Gastroesophageal sphincter (tissue), 4 donors: ENCODE results near the gene KCNQ1OT1. TPM values are rescaled to one million over a fixed set of nuclear protein-coding genes. Genes with fewer than 3 reads are reported as not detected.

Experiments used
- ATAC-seq: fragments of 150-250 bp; one replicate; pipeline ENCODE4 v1.9.1; 2016; ENCODE audit warnings: mild to moderate bottlenecking, moderate library complexity
- H3K27ac ChIP-seq, 4 donors: fragments of 200-600 bp; sonication (generic) in 3 of 4; 1 replicate in 3 of 4; 2 replicates in 1 of 4; pipeline ENCODE4 v1.5.1; 2016 to 2019
- H3K27me3 ChIP-seq: fragments of 200-600 bp; sonication (generic); one replicate; pipeline ENCODE4 v1.5.1; 2019
- H3K36me3 ChIP-seq, 2 donors: fragments of 200-600 bp; sonication (generic); one replicate each; pipeline ENCODE4 v1.5.1; 2019; ENCODE audit warnings: control low read depth in 1 of 2
- H3K4me1 ChIP-seq, 3 donors: fragments of 200-600 bp; sonication (generic); 1 replicate in 2 of 3; 2 replicates in 1 of 3; pipeline ENCODE4 v1.5.1; 2016 to 2019; ENCODE audit warnings: control low read depth in 2 of 3
- H3K4me3 ChIP-seq, 2 donors: fragments of 200-600 bp; sonication (generic); one replicate each; pipeline ENCODE4 v1.5.1; 2019; ENCODE audit warnings: mild to moderate bottlenecking in 1 of 2, moderate library complexity in 1 of 2
- H3K9me3 ChIP-seq, 3 donors: fragments of 200-600 bp; sonication (generic); one replicate each; pipeline ENCODE4 v1.5.1; 2017 to 2019; ENCODE audit warnings: control low read depth in 2 of 3
- CTCF ChIP-seq, 4 experiments: fragments of 200-600 bp in 2 of 4; fragments of 450-650 bp in 2 of 4; sonication (generic) in 1 of 4; IDR thresholded peaks; one replicate each; pipeline ENCODE4 v1.5.1; 2017 to 2019; ENCODE audit warnings: antibody characterized with exemption in 4 of 4, mild to moderate bottlenecking in 2 of 4, moderate library complexity in 2 of 4
- EP300 ChIP-seq: sonication (generic); formaldehyde crosslinking; IDR thresholded peaks from one replicate; pipeline ENCODE4 v1.6.1; 2017; ENCODE audit warnings: antibody characterized with exemption, mild to moderate bottlenecking
- POLR2A ChIP-seq, 2 donors: fragments of 450-650 bp; IDR thresholded peaks; one replicate each; pipeline ENCODE4 v1.6.1; 2017; ENCODE audit warnings: antibody characterized with exemption in 2 of 2, mild to moderate bottlenecking in 2 of 2, moderate library complexity in 1 of 2
- POLR2AphosphoS5 ChIP-seq: sonication (generic); formaldehyde crosslinking; IDR thresholded peaks from one replicate; pipeline ENCODE4 v1.6.1; 2017; ENCODE audit warnings: antibody characterized with exemption
- WGBS, 2 donors: methylation state at CpG; one replicate each; pipeline ENCODE4 v1.1.5; 2018; ENCODE audit warnings: low coverage in 1 of 2; 5-methylcytosine and 5-hydroxymethylcytosine counted together
- total RNA-seq, 4 donors: library from RNA; depleted of rRNA; stranded (reverse); fragments of >200 nt; gene quantifications; one replicate each; pipeline ENCODE4 v1.1.0, GENCODE V29; 2016

The KCNQ1OT1 gene
- total RNA-seq, 4 donors from 2014 or later: 0.52 to 3.3 (median 1.4) TPM

- Histone ChIP-seq H3K36me3 (no peaks in the 10 kb centered on the region), H3K27ac (no peak overlapping the region), H3K4me3 (no peak overlapping the region), H3K4me1 (no peaks in the 10 kb centered on the region), H3K27me3 (no peaks in the 10 kb centered on the region), H3K9me3 (peaks cover 0 to 83% (median 0%) of the 10 kb centered on the region in 3 donors)
- WGBS, 2 donors: 80 to 100% methylated on average over 1 of the region's 1 CpG
- no peak for TF ChIP-seq POLR2A (IDR thresholded peaks at IDR 0.05)
- no peak for TF ChIP-seq POLR2AphosphoS5
- no peak for TF ChIP-seq EP300
- TF ChIP-seq CTCF (IDR thresholded peaks at IDR 0.05): no peak
- no peak for ATAC-seq
These were observed 46.6 kb downstream of the KCNQ1OT1 start for GRCh38 chr11:2653198-2653551.

GRCh38 chr11:2652333-2653197 lies 47.2 kb downstream of the KCNQ1OT1 start:
- no peak for ATAC-seq
- Histone ChIP-seq H3K36me3 (no peaks in the 10 kb centered on the region), H3K27ac (no peak overlapping the region), H3K9me3 (peaks cover 0 to 89% (median 0%) of the 10 kb centered on the region in 3 donors), H3K27me3 (no peaks in the 10 kb centered on the region), H3K4me1 (no peaks in the 10 kb centered on the region), H3K4me3 (no peak overlapping the region)
- TF ChIP-seq EP300 (no peak), POLR2AphosphoS5 (no peak), CTCF (IDR thresholded peaks at IDR 0.05) (no peak), POLR2A (IDR thresholded peaks at IDR 0.05) (no peak)
- WGBS, 2 donors: 69 to 72% methylated on average over 7 to 10 of the region's 11 CpGs

- no peak overlapping the region for H3K27ac ChIP-seq
- H3K4me3 ChIP-seq: no peak overlapping the region
- no peaks in the 10 kb centered on the region for H3K4me1 ChIP-seq
- H3K27me3 ChIP-seq: no peaks in the 10 kb centered on the region
- no peaks in the 10 kb centered on the region for H3K36me3 ChIP-seq
- no peak for ATAC-seq
- 78% methylated on average over 2 of the region's 7 CpGs; no CpG with 5 or more reads in 1 of the 2 donors for WGBS, 2 donors
- peaks cover 0 to 95% (median 0%) of the 10 kb centered on the region in 3 donors for H3K9me3 ChIP-seq
- no peak for TF ChIP-seq POLR2A (IDR thresholded peaks at IDR 0.05)
- TF ChIP-seq POLR2AphosphoS5: no peak
- no peak for TF ChIP-seq CTCF (IDR thresholded peaks at IDR 0.05)
- TF ChIP-seq EP300: no peak
These were observed 47.9 kb downstream of the KCNQ1OT1 start for GRCh38 chr11:2651826-2652271.

GRCh38 chr11:2651054-2651617 lies 48.7 kb downstream of the KCNQ1OT1 start:
- no peak overlapping the region for H3K27ac ChIP-seq
- no peaks in the 10 kb centered on the region for H3K27me3 ChIP-seq
- peaks cover 0 to 98% (median 0%) of the 10 kb centered on the region in 3 donors for H3K9me3 ChIP-seq
- TF ChIP-seq POLR2AphosphoS5: no peak
- no peak for TF ChIP-seq CTCF (IDR thresholded peaks at IDR 0.05)
- no peak for TF ChIP-seq EP300
- no peak for TF ChIP-seq POLR2A (IDR thresholded peaks at IDR 0.05)
- no peak overlapping the region for H3K4me3 ChIP-seq
- H3K4me1 ChIP-seq: no peaks in the 10 kb centered on the region
- ATAC-seq: no peak
- WGBS, 2 donors: 80 to 83% methylated on average over 1 to 2 of the region's 4 CpGs
- no peaks in the 10 kb centered on the region for H3K36me3 ChIP-seq
